HepG2 (cell line): Measurements from ENCODE around the gene APBB2. TPM values are rescaled to one million over a fixed set of nuclear protein-coding genes. Genes with fewer than 3 reads are reported as not detected.
A peak's percentile ranks its signal among the peaks of the same experiment; 100 is the strongest.

Experiments
- AHR ChIP-seq: IDR thresholded peaks from 2 replicates; pipeline ENCODE4 v1.6.1; 2018; ENCODE audit warnings: missing genetic modification reagents, missing compliant biosample characterization
- ARID5B ChIP-seq: IDR thresholded peaks from 2 replicates; pipeline ENCODE4 v1.4.0; 2020; ENCODE audit warnings: mild to moderate bottlenecking, missing genetic modification reagents
- BCL6 ChIP-seq: IDR thresholded peaks from 2 replicates; pipeline ENCODE4 v1.6.1; 2016; ENCODE audit warnings: missing genetic modification reagents, missing compliant biosample characterization
- MXD3 ChIP-seq: IDR thresholded peaks from 2 replicates; pipeline ENCODE4 v1.6.1; 2016; ENCODE audit warnings: mild to moderate bottlenecking, missing biosample characterization, missing genetic modification reagents
- PPARG ChIP-seq: conservative IDR thresholded peaks from 2 replicates; pipeline ENCODE4 v1.6.1; 2016; ENCODE audit warnings: missing biosample characterization, missing genetic modification reagents
- SIX1 ChIP-seq: sonication (generic); formaldehyde crosslinking; IDR thresholded peaks from 2 replicates; pipeline ENCODE4 v1.4.0; 2020; ENCODE audit warnings: missing genetic modification reagents, borderline replicate concordance
- ZFP36L2 ChIP-seq: sonication (generic); formaldehyde crosslinking; IDR thresholded peaks from 2 replicates; pipeline ENCODE4 v1.4.0; 2020; ENCODE audit warnings: missing genetic modification reagents
- ZIK1 ChIP-seq: sonication (generic); formaldehyde crosslinking; IDR thresholded peaks from 2 replicates; pipeline ENCODE4 v1.5.0; 2020; ENCODE audit warnings: mild to moderate bottlenecking, low read depth, missing genetic modification reagents, borderline replicate concordance
- ZMYM2 ChIP-seq: sonication (generic); formaldehyde crosslinking; IDR thresholded peaks from 2 replicates; pipeline ENCODE4 v1.8.0; 2022; ENCODE audit warnings: mild to moderate bottlenecking, missing genetic modification reagents
- ZNF274 ChIP-seq: sonication (generic); formaldehyde crosslinking; IDR thresholded peaks from 2 replicates; pipeline ENCODE4 v1.5.1; 2020; ENCODE audit warnings: mild to moderate bottlenecking, missing genetic modification reagents
- ZNF513 ChIP-seq: sonication (generic); formaldehyde crosslinking; conservative IDR thresholded peaks from 2 replicates; pipeline ENCODE4 v1.5.0; 2020; ENCODE audit warnings: missing genetic modification reagents
- ZNF574 ChIP-seq: sonication (generic); formaldehyde crosslinking; IDR thresholded peaks from 2 replicates; pipeline ENCODE4 v1.4.0; 2020; ENCODE audit warnings: missing genetic modification reagents
- ZNF724P ChIP-seq: sonication (generic); formaldehyde crosslinking; IDR thresholded peaks from 2 replicates; pipeline ENCODE4 v1.8.0; 2022; ENCODE audit warnings: missing genetic modification reagents, borderline replicate concordance
- ZNF770 ChIP-seq: sonication (generic); formaldehyde crosslinking; IDR thresholded peaks from 2 replicates; pipeline ENCODE4 v1.5.0; 2020; ENCODE audit warnings: mild to moderate bottlenecking, missing genetic modification reagents
- ZNF775 ChIP-seq: sonication (generic); formaldehyde crosslinking; IDR thresholded peaks from 2 replicates; pipeline ENCODE4 v1.4.0; 2020; ENCODE audit warnings: missing genetic modification reagents, mild to moderate bottlenecking, moderate library complexity, borderline replicate concordance
- polyA plus RNA-seq, 8 experiments: library from polyadenylated mRNA; depleted of rRNA in 3 of 8; stranded (reverse) in 7 of 8; unstranded in 1 of 8; fragments of >200 nt; fragmentation: Illumina TruSeq in 4 of 8; extraction: Trizol in 4 of 8; gene quantifications; 2 replicates each; pipeline versions ENCODE4 v1.2.1 to v1.2.3, GENCODE V29; 2011 to 2016; ENCODE audit warnings: low read depth in 4 of 8, missing spikeins in 1 of 8, mixed read lengths in 1 of 8; ENCODE audit not compliant: insufficient read depth in 1 of 8
- total RNA-seq, 5 experiments: library from RNA; depleted of rRNA; stranded (reverse); fragments of >200 nt; fragmentation: Illumina TruSeq; extraction: Trizol; gene quantifications; 2 replicates each; pipeline ENCODE4 v1.2.3, GENCODE V29; 2016; ENCODE audit warnings: low read depth in 1 of 5

APBB2 gene
- total and polyA plus RNA-seq, 2 of the 13 experiments (the other 11 are each of a cell fraction or from before 2014, with no cell fraction given) = 11.7 to 17.0 TPM

GRCh38 chr4:41132055-41132683 is 82.2 kb downstream of the APBB2 start (continued):
- TF ChIP-seq ZNF513 (CRISPR knock-in tag) = no peak
- peak; percentile 99 for TF ChIP-seq ARID5B (CRISPR knock-in tag)
- TF ChIP-seq ZNF775 (CRISPR knock-in tag) = no peak
- no peak for TF ChIP-seq AHR (CRISPR knock-in tag)
- no peak for TF ChIP-seq ZNF724P (CRISPR knock-in tag)
- TF ChIP-seq BCL6 (CRISPR knock-in tag) = peak; percentile 88
- TF ChIP-seq ZIK1 = no peak
- TF ChIP-seq ZNF574 (CRISPR knock-in tag) = peak; percentile 36; the same call in 1 of the 2 replicates
- no peak for TF ChIP-seq MXD3 (CRISPR knock-in tag)
- TF ChIP-seq ZMYM2 (CRISPR knock-in tag) = 0 out of 2 replicates have a peak, but pooled peaks have one; percentile 27
- TF ChIP-seq ZNF274 (CRISPR knock-in tag) = no peak
- 0 out of 2 replicates have a peak, but pooled peaks have one; percentile 17 for TF ChIP-seq ZNF770 (CRISPR knock-in tag)
- TF ChIP-seq SIX1 (CRISPR knock-in tag) = peak; percentile 68; the same call in 1 of the 2 replicates
- TF ChIP-seq ZFP36L2 (CRISPR knock-in tag) = no peak
- peak; percentile 55 for TF ChIP-seq PPARG (CRISPR knock-in tag)
